HepG2 (cell line): Measurements from ENCODE around the gene ZNF274. TPM values are rescaled to one million over a fixed set of nuclear protein-coding genes. Genes with fewer than 3 reads are reported as not detected.
A peak's percentile ranks its signal among the peaks of the same experiment; 100 is the strongest.

Source experiments
- ATAC-seq: fragments of 200-7000 bp; cut with Tn5 transposase; 3 replicates; pipeline ENCODE4 v1.9.1; 2020; ENCODE audit warnings: mild to moderate bottlenecking, moderate library complexity
- BruUV-seq: library from RNA; stranded (reverse); fragments of 400-500 nt; replicated peaks from 2 replicates; lab custom pipeline; 2021; lab: Mats Ljungman, UMichigan
- CTCF ChIA-PET: fragments of 300-600 bp; formaldehyde crosslinking; extraction: SDS; loops from one replicate; lab custom pipeline; 2021; ENCODE audit warnings: low total read pairs, inconsistent platforms, low intra/inter-chr PET ratio; lab: Yijun Ruan, JAX
- POLR2A ChIA-PET: fragments of 350-600 bp; sonication (Branson Sonifier 250); formaldehyde crosslinking; loops from one replicate; lab custom pipeline; 2020; ENCODE audit warnings: antibody characterized with exemption, inconsistent platforms; lab: Yijun Ruan, JAX
- DNase-seq: peaks from one replicate; pipeline ENCODE4 v3.0.0-alpha.2; 2015; ENCODE audit warnings: low spot score
- FAIRE-seq: peaks from 3 replicates; lab custom pipeline; 2011; peaks lifted over from hg19 to GRCh38; lab: Jason Lieb, UNC
- H2AFZ ChIP-seq: one replicate; pipeline ENCODE4 v1.6.1; 2011; ENCODE audit warnings: low read length, inconsistent platforms
- H3K27ac ChIP-seq: fragments of 300-600 bp; 3 replicates; pipeline ENCODE4 v1.8.0; 2011; ENCODE audit warnings: mixed run types, mild to moderate bottlenecking, mixed read lengths, low read length, inconsistent platforms; ENCODE audit not compliant: insufficient read depth; ENCODE audit errors: extremely low read length
- H3K27me3 ChIP-seq, 2 experiments: fragments of 200-600 bp in 1 of 2; 2 replicates in 1 of 2; 3 replicates in 1 of 2; pipeline versions ENCODE4 v1.6.0 to v1.8.0; 2011; ENCODE audit warnings: low read length in 2 of 2, mild to moderate bottlenecking in 2 of 2, moderate library complexity in 2 of 2, inconsistent platforms in 1 of 2; ENCODE audit not compliant: insufficient read depth in 2 of 2, control insufficient read depth in 1 of 2
- H3K36me3 ChIP-seq, 2 experiments: fragments of 200-600 bp in 1 of 2; replicated peaks in 1 of 2; 2 replicates in 1 of 2; 3 replicates in 1 of 2; pipeline versions ENCODE4 v1.5.1 to v1.8.0; 2011; ENCODE audit warnings: low read length in 2 of 2, inconsistent platforms in 1 of 2; ENCODE audit not compliant: insufficient read depth in 2 of 2, control insufficient read depth in 1 of 2
- H3K4me1 ChIP-seq: 2 replicates; pipeline ENCODE4 v1.5.1; 2012; ENCODE audit warnings: low read length, inconsistent platforms; ENCODE audit not compliant: insufficient read depth
- H3K4me2 ChIP-seq: 2 replicates; pipeline ENCODE4 v1.6.0; 2011; ENCODE audit warnings: low read depth, low read length, inconsistent platforms
- H3K4me3 ChIP-seq, 3 experiments: fragments of 200-600 bp in 1 of 3; sonication (generic), shearing (Covaris generic) in 1 of 3; replicated peaks in 1 of 3; 2 replicates each; pipeline ENCODE4 v1.5.1; 2011 to 2016; ENCODE audit warnings: low read length in 3 of 3, inconsistent platforms in 2 of 3, low read depth in 2 of 3, mild to moderate bottlenecking in 2 of 3, control low read depth in 1 of 3, mixed read lengths in 1 of 3; ENCODE audit not compliant: insufficient read depth in 1 of 3
- H3K79me2 ChIP-seq: one replicate; pipeline ENCODE4 v1.6.1; 2011; ENCODE audit warnings: low read length, inconsistent platforms; ENCODE audit not compliant: insufficient read depth
- H3K9ac ChIP-seq: 2 replicates; pipeline ENCODE4 v1.6.0; 2011; ENCODE audit warnings: mild to moderate bottlenecking, low read depth, low read length, inconsistent platforms; ENCODE audit not compliant: insufficient read depth
- H3K9me3 ChIP-seq: 2 replicates; pipeline ENCODE4 v1.5.1; 2012; ENCODE audit warnings: mild to moderate bottlenecking, low read length
- H4K20me1 ChIP-seq: 2 replicates; pipeline ENCODE4 v1.6.0; 2011; ENCODE audit warnings: inconsistent platforms, mild to moderate bottlenecking, low read length, moderate library complexity; ENCODE audit not compliant: insufficient read depth
- ARNTL ChIP-seq: sonication (generic); formaldehyde crosslinking; IDR thresholded peaks from 2 replicates; pipeline ENCODE4 v1.4.0; 2020; ENCODE audit warnings: mild to moderate bottlenecking, missing genetic modification reagents
- CBX5 ChIP-seq: sonication (generic); formaldehyde crosslinking; IDR thresholded peaks from 2 replicates; pipeline ENCODE4 v1.4.0; 2020; ENCODE audit warnings: missing genetic modification reagents, borderline replicate concordance
- GPN1 ChIP-seq: sonication (generic); formaldehyde crosslinking; IDR thresholded peaks from 2 replicates; pipeline ENCODE4 v1.5.1; 2020; ENCODE audit warnings: missing genetic modification reagents, borderline replicate concordance
- SETDB1 ChIP-seq: sonication (generic); formaldehyde crosslinking; IDR thresholded peaks from 2 replicates; pipeline ENCODE4 v1.5.1; 2020; ENCODE audit warnings: missing genetic modification reagents, mild to moderate bottlenecking, borderline replicate concordance
- SIN3B ChIP-seq: fragments of 150-350 bp; IDR thresholded peaks from 2 replicates; pipeline ENCODE4 v1.6.1; 2014; ENCODE audit warnings: low read length
- WIZ ChIP-seq: sonication (generic); formaldehyde crosslinking; IDR thresholded peaks from 2 replicates; pipeline ENCODE4 v1.5.1; 2020; ENCODE audit warnings: mild to moderate bottlenecking, missing genetic modification reagents
- ZNF274 ChIP-seq: sonication (generic); formaldehyde crosslinking; IDR thresholded peaks from 2 replicates; pipeline ENCODE4 v1.5.1; 2020; ENCODE audit warnings: mild to moderate bottlenecking, missing genetic modification reagents
- ZNF280D ChIP-seq: sonication (generic); formaldehyde crosslinking; IDR thresholded peaks from 2 replicates; pipeline ENCODE4 v1.5.1; 2020; ENCODE audit warnings: mild to moderate bottlenecking, missing genetic modification reagents
- ZNF770 ChIP-seq: sonication (generic); formaldehyde crosslinking; IDR thresholded peaks from 2 replicates; pipeline ENCODE4 v1.5.0; 2020; ENCODE audit warnings: mild to moderate bottlenecking, missing genetic modification reagents
- WGBS: methylation state at CpG from one replicate; pipeline ENCODE4 v1.1.6; 2017; ENCODE audit warnings: low lambda C conversion rate; 5-methylcytosine and 5-hydroxymethylcytosine counted together
- in situ Hi-C: cut with HindIII; loops from 2 replicates; pipeline ENCODE4 v1.10.0; 2017; ENCODE audit warnings: low pct_unique_long_range_greater_than_20kb; ENCODE audit not compliant: extremely low pct_ligation_motif_present
- intact Hi-C: fragments of 100-400 bp; cut with micrococcal nuclease; formaldehyde crosslinking; loops from one replicate; pipeline ENCODE4 v1.10.0; 2022; ENCODE audit not compliant: unreplicated experiment
- polyA plus RNA-seq, 8 experiments: library from polyadenylated mRNA; depleted of rRNA in 3 of 8; stranded (reverse) in 7 of 8; unstranded in 1 of 8; fragments of >200 nt; fragmentation: Illumina TruSeq in 4 of 8; extraction: Trizol in 4 of 8; gene quantifications; 2 replicates each; pipeline versions ENCODE4 v1.2.1 to v1.2.3, GENCODE V29; 2011 to 2016; ENCODE audit warnings: low read depth in 4 of 8, missing spikeins in 1 of 8, mixed read lengths in 1 of 8; ENCODE audit not compliant: insufficient read depth in 1 of 8
- total RNA-seq, 5 experiments: library from RNA; depleted of rRNA; stranded (reverse); fragments of >200 nt; fragmentation: Illumina TruSeq; extraction: Trizol; gene quantifications; 2 replicates each; pipeline ENCODE4 v1.2.3, GENCODE V29; 2016; ENCODE audit warnings: low read depth in 1 of 5
- TF ChIP-seq, protein P1 (sequence below): sonication (generic); formaldehyde crosslinking; IDR thresholded peaks from 2 replicates; pipeline ENCODE4 v1.4.0; 2020; ENCODE audit warnings: missing genetic modification reagents

ZNF274 gene
- total and polyA plus RNA-seq, 2 of the 13 experiments (the other 11 are each of a cell fraction or from before 2014, with no cell fraction given), result 16.1 to 23.0 TPM

GRCh38 chr19:58183817-58184215, 955 bp downstream of the ZNF274 start (continued):
- TF ChIP-seq, protein P1, sequence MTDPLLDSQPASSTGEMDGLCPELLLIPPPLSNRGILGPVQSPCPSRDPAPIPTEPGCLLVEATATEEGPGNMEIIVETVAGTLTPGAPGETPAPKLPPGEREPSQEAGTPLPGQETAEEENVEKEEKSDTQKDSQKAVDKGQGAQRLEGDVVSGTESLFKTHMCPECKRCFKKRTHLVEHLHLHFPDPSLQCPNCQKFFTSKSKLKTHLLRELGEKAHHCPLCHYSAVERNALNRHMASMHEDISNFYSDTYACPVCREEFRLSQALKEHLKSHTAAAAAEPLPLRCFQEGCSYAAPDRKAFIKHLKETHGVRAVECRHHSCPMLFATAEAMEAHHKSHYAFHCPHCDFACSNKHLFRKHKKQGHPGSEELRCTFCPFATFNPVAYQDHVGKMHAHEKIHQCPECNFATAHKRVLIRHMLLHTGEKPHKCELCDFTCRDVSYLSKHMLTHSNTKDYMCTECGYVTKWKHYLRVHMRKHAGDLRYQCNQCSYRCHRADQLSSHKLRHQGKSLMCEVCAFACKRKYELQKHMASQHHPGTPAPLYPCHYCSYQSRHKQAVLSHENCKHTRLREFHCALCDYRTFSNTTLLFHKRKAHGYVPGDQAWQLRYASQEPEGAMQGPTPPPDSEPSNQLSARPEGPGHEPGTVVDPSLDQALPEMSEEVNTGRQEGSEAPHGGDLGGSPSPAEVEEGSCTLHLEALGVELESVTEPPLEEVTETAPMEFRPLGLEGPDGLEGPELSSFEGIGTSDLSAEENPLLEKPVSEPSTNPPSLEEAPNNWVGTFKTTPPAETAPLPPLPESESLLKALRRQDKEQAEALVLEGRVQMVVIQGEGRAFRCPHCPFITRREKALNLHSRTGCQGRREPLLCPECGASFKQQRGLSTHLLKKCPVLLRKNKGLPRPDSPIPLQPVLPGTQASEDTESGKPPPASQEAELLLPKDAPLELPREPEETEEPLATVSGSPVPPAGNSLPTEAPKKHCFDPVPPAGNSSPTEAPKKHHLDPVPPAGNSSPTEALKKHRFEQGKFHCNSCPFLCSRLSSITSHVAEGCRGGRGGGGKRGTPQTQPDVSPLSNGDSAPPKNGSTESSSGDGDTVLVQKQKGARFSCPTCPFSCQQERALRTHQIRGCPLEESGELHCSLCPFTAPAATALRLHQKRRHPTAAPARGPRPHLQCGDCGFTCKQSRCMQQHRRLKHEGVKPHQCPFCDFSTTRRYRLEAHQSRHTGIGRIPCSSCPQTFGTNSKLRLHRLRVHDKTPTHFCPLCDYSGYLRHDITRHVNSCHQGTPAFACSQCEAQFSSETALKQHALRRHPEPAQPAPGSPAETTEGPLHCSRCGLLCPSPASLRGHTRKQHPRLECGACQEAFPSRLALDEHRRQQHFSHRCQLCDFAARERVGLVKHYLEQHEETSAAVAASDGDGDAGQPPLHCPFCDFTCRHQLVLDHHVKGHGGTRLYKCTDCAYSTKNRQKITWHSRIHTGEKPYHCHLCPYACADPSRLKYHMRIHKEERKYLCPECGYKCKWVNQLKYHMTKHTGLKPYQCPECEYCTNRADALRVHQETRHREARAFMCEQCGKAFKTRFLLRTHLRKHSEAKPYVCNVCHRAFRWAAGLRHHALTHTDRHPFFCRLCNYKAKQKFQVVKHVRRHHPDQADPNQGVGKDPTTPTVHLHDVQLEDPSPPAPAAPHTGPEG (CRISPR knock-in tag), result no peak
- no peak for TF ChIP-seq WIZ (CRISPR knock-in tag)
- TF ChIP-seq SIN3B, result no peak
- no peak for TF ChIP-seq ARNTL
- TF ChIP-seq GPN1 (CRISPR knock-in tag), result no peak

GRCh38 chr19:58196901-58197616, 14.2 kb downstream of the ZNF274 start:
- TF ChIP-seq ZNF280D (CRISPR knock-in tag), result peak; percentile 97
- TF ChIP-seq CBX5 (CRISPR knock-in tag), result 0 out of 2 replicates have a peak, but pooled peaks have one; percentile 71
- TF ChIP-seq SETDB1, result 0 out of 2 replicates have a peak, but pooled peaks have one; percentile 41
- no peak for TF ChIP-seq ZNF770 (CRISPR knock-in tag)
- TF ChIP-seq ZNF274 (CRISPR knock-in tag), result peak; percentile 100
- TF ChIP-seq, all 625 proteins: peak for 4
- no peak overlapping the region for H2AFZ ChIP-seq
- POLR2A ChIA-PET, result no interaction called here
- H3K9me3 ChIP-seq, result peaks cover 98% of the 10 kb centered on the region
- H3K36me3 ChIP-seq, result peaks cover 31 to 82% of the 10 kb centered on the region in 2 experiments
- H3K4me3 ChIP-seq, result no peak overlapping the region
- no peak overlapping the region for H3K9ac ChIP-seq
- ATAC-seq (no peak), FAIRE-seq (no peak), DNase-seq (peak; percentile 10)
- no peak overlapping the region for H3K27ac ChIP-seq
- WGBS, result 77% methylated on average over 6 of the region's 6 CpGs
- H3K4me2 ChIP-seq, result no peak overlapping the region
- H3K4me1 ChIP-seq, result no peaks in the 10 kb centered on the region
- intact Hi-C loops (no loop called here), in situ Hi-C loops (loop anchor here (10.0 kb wide), 1 partner anchor 68 kb away; no protein-coding TSS in a partner anchor)
- H3K27me3 ChIP-seq, result no peaks in the 10 kb centered on the region; a peak in 1 of 5 replicates
- no peaks in the 10 kb centered on the region for H4K20me1 ChIP-seq
- CTCF ChIA-PET, result no interaction called here
- no peaks in the 10 kb centered on the region for H3K79me2 ChIP-seq
- TSS peak; percentile 16 for BruUV-seq
